Body of pancreas (tissue), 4 donors: Measurements from ENCODE around the gene CASKIN2. TPM values are rescaled to one million over a fixed set of nuclear protein-coding genes. Genes with fewer than 3 reads are reported as not detected.
A peak's percentile ranks its signal among the peaks of the same experiment; 100 is the strongest.

Experiments used
- ATAC-seq: fragments of 150-250 bp; one replicate; pipeline ENCODE4 v1.9.1; 2016
- DNase-seq, 4 donors: peaks; one replicate each; pipeline ENCODE4 v3.0.0-alpha.2; 2019
- H3K27ac ChIP-seq, 4 donors: fragments of 200-600 bp; sonication (generic); 1 replicate in 3 of 4; 2 replicates in 1 of 4; pipeline versions ENCODE4 v1.5.1 to v1.6.1; 2016 to 2019; ENCODE audit warnings: mild to moderate bottlenecking in 1 of 4, mixed read lengths in 1 of 4, moderate library complexity in 1 of 4
- H3K27me3 ChIP-seq, 2 donors: fragments of 200-600 bp; sonication (generic); one replicate each; pipeline ENCODE4 v1.6.0; 2016; ENCODE audit warnings: mild to moderate bottlenecking in 1 of 2
- H3K36me3 ChIP-seq, 2 donors: fragments of 200-600 bp; sonication (generic); replicated peaks in 1 of 2; 2 replicates each; pipeline ENCODE4 v1.5.1; 2016; ENCODE audit warnings: low read depth in 2 of 2; ENCODE audit not compliant: insufficient read depth in 1 of 2
- H3K4me1 ChIP-seq: fragments of 200-600 bp; sonication (generic); one replicate; pipeline ENCODE4 v1.6.0; 2016
- H3K4me3 ChIP-seq, 2 donors: fragments of 200-600 bp; sonication (generic); 1 replicate in 1 of 2; 2 replicates in 1 of 2; pipeline ENCODE4 v1.5.1; 2016 to 2019
- H3K9me3 ChIP-seq, 3 donors: fragments of 200-600 bp; sonication (generic); 1 replicate in 2 of 3; 2 replicates in 1 of 3; pipeline ENCODE4 v1.5.1; 2016
- POLR2A ChIP-seq, 3 donors: fragments of 450-650 bp; IDR thresholded peaks; one replicate each; pipeline ENCODE4 v1.6.1; 2016; ENCODE audit warnings: antibody characterized with exemption in 3 of 3, mild to moderate bottlenecking in 2 of 3
- WGBS, 2 donors: methylation state at CpG; one replicate each; pipeline ENCODE4 v1.1.5; 2017; 5-methylcytosine and 5-hydroxymethylcytosine counted together
- intact Hi-C: fragments of 100-400 bp; cut with DNase I; formaldehyde crosslinking; loops from one replicate; pipeline ENCODE4 v1.15.1; 2023
- total RNA-seq, 2 donors: library from RNA; depleted of rRNA; stranded (reverse); fragments of >200 nt; gene quantifications; one replicate each; pipeline ENCODE4 v1.1.0, GENCODE V29; 2016
- TF ChIP-seq, protein P1 (sequence below), 7 experiments: fragments of 450-650 bp in 4 of 7; fragments of 200-600 bp in 3 of 7; sonication (generic) in 3 of 7; IDR thresholded peaks; one replicate each; pipeline ENCODE4 v1.5.1; 2016 to 2019; ENCODE audit warnings: antibody characterized with exemption in 7 of 7

CASKIN2 gene
- total RNA-seq, 2 donors from 2014 or later, result 9.1 to 16.2 TPM

DNA sequence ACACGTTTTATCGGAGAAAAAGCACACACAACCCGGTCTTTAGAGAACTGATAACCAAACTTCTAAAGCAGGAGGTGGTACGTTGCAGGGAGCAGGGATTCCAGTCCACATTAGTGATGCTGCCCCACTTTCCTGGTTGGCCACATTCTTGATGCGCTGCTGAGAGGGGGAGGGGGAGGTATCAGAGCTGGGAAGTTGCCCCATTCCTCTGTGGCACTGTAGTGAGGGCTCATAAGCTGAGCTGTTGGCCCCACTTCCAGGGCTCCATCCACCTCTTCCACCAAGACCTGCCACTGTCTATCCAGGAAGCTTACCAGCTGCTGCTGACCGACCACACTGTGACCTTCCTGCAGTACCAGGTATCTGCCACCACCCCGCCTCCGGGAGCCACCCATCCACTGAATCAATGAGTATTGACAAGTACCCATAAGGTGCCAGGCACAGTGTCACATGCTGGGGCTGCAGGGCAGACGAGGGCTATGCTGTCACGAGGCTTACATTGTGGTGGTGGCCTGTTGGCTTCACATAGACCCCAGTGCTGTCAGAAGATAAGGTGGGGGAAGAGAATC is 2.0 kb upstream of the CASKIN2 start:
- Histone ChIP-seq H3K27ac (peak overlapping the region in 2 of 4 donors; percentile 87 to 89), H3K36me3 (peaks cover 0 to 2% of the 10 kb centered on the region in 2 donors), H3K27me3 (no peaks in the 10 kb centered on the region), H3K4me1 (peaks cover 48% of the 10 kb centered on the region), H3K9me3 (no peaks in the 10 kb centered on the region), H3K4me3 (peak overlapping the region in 1 of 2 donors; percentile 86)
- intact Hi-C loops, result no loop called here
- TF ChIP-seq, protein P1, sequence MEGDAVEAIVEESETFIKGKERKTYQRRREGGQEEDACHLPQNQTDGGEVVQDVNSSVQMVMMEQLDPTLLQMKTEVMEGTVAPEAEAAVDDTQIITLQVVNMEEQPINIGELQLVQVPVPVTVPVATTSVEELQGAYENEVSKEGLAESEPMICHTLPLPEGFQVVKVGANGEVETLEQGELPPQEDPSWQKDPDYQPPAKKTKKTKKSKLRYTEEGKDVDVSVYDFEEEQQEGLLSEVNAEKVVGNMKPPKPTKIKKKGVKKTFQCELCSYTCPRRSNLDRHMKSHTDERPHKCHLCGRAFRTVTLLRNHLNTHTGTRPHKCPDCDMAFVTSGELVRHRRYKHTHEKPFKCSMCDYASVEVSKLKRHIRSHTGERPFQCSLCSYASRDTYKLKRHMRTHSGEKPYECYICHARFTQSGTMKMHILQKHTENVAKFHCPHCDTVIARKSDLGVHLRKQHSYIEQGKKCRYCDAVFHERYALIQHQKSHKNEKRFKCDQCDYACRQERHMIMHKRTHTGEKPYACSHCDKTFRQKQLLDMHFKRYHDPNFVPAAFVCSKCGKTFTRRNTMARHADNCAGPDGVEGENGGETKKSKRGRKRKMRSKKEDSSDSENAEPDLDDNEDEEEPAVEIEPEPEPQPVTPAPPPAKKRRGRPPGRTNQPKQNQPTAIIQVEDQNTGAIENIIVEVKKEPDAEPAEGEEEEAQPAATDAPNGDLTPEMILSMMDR (IDR thresholded peaks at IDR 0.05), result peak in 3 of 7 experiments; percentile 27 to 36 (median 28)
- TF ChIP-seq POLR2A (IDR thresholded peaks at IDR 0.05), result no peak
- 2 to 18% methylated on average over 7 to 10 of the region's 10 CpGs for WGBS, 2 donors
- no peak for ATAC-seq
- DNase-seq, result peak in 3 of 4 donors; percentile 24 to 51 (median 47)

DNA sequence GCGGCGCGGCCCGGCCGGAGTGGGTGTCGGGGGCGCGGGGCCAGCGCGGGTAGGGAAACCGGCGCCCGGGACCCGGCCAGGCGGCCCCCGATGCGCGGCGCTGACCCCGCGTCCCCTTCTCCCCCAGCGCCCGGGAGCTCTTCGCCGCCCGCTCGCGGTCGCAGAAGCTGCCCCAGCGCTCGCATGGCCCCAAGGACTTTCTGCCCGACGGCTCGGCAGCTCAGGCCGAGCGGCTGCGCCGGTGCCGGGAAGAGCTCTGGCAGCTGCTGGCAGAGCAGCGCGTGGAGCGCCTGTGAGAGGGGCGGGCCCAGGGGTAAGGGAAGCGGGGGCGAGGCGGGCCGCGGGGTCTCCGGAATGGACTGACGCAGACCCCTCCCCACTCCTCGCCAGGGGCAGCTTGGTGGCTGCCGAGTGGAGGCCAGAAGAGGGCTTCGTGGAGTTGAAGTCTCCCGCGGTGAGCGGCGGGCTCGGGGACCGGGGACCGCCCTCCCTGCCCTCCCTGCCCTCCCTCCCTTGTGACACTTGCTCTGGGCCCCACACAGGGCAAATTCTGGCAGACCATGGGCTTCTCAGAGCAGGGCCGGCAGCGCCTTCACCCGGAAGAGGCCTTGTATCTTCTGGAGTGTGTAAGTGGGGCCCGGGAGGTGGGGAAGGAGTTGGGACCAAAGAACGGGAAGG is 1.4 kb upstream of the CASKIN2 start:
- ATAC-seq (peak; percentile 1), DNase-seq (peak; percentile 23 to 42 (median 35))
- no peaks in the 10 kb centered on the region for H3K9me3 ChIP-seq
- intact Hi-C loops, result no loop called here
- H3K36me3 ChIP-seq, result peaks cover 0 to 2% of the 10 kb centered on the region in 2 donors
- 0 to 1% methylated on average over 7 to 64 of the region's 65 CpGs for WGBS, 2 donors
- H3K27ac ChIP-seq, result peak overlapping the region; percentile 26 to 89 (median 69)
- peak overlapping the region; percentile 50 to 86 for H3K4me3 ChIP-seq
- TF ChIP-seq, protein P1 (IDR thresholded peaks at IDR 0.05), result no peak
- TF ChIP-seq POLR2A (IDR thresholded peaks at IDR 0.05), result peak in 1 of 3 donors; percentile 13
- no peaks in the 10 kb centered on the region for H3K27me3 ChIP-seq
- H3K4me1 ChIP-seq, result peaks cover 54% of the 10 kb centered on the region

- Histone ChIP-seq H3K36me3 (peaks cover 0 to 2% of the 10 kb centered on the region in 2 donors), H3K9me3 (no peaks in the 10 kb centered on the region), H3K27me3 (no peaks in the 10 kb centered on the region), H3K4me1 (peaks cover 60% of the 10 kb centered on the region), H3K27ac (peak within 1 kb of the TSS; percentile 79 to 93 (median 88)), H3K4me3 (peak within 1 kb of the TSS; percentile 82 to 86)
- peak; percentile 84 for ATAC-seq
- TF ChIP-seq, protein P1 (IDR thresholded peaks at IDR 0.05), result peak in 2 of 7 experiments; percentile 17 to 23
- TF ChIP-seq POLR2A (IDR thresholded peaks at IDR 0.05), result no peak
- DNase-seq, result peak; percentile 95 to 96 (median 96)
- intact Hi-C loops, result no loop called here
- WGBS, 2 donors, result 0 to 2% methylated on average over 1 to 36 of the region's 45 CpGs
Observed at GRCh38 chr17:75516255-75516618, 900 bp upstream of the CASKIN2 start, which contains the start of gene TSEN54. Gene TSEN54 (plus strand): TSS chr17:75516528. CDS start chr17:75516561, 33 bp downstream.

DNA sequence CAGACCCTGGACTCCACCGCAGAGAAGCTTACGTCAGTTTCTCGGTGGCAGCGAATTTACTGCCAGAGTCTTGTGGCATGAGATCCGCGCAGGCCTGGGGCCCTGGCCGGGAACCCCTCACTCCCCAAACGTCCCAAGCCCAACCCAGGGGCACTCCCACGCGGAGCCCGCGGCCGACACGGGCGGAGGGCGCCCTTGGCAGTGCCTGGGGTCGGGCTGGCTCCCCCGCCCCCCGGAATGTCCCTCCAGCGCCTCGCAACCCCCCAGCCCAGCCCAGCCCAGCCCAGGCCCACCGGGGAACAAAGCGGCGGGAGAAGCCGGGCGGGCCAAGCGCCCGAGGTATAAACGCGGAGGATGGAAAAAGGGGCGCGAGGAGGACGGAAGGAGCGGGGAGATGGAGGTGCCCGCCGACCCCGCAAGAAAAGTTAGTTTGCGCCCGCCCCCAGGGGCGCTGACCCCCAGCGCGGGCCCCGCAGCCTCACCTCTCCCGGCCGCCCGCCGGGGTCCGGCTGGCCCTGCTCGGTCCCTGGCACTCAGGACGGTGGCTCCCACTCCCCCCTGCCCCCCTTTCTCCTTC is 330 bp downstream of the CASKIN2 start:
- Histone ChIP-seq H3K36me3 (peaks cover 0 to 2% of the 10 kb centered on the region in 2 donors), H3K4me3 (peak overlapping the region; percentile 66 to 82), H3K9me3 (no peaks in the 10 kb centered on the region), H3K4me1 (peaks cover 68% of the 10 kb centered on the region), H3K27me3 (no peaks in the 10 kb centered on the region), H3K27ac (peak overlapping the region; percentile 79 to 93 (median 88))
- peak; percentile 17 to 43 (median 40) for DNase-seq
- TF ChIP-seq, protein P1 (IDR thresholded peaks at IDR 0.05), result no peak
- TF ChIP-seq POLR2A (IDR thresholded peaks at IDR 0.05), result peak in 2 of 3 donors; percentile 23 to 35
- WGBS, 2 donors, result 0% methylated on average over 47 of the region's 50 CpGs; no CpG with 5 or more reads in 1 of the 2 donors
- ATAC-seq, result no peak
- intact Hi-C loops, result no loop called here
